Erythroblast (primary cell): ENCODE data around the gene SLC25A51.

ENCODE experiments used
- GATA1 ChIP-seq: IDR thresholded peaks from 2 replicates; pipeline ENCODE4 v1.6.1; 2011; ENCODE audit warnings: low read depth, mild to moderate bottlenecking, control low read depth, low read length, moderate library complexity
- POLR2A ChIP-seq: IDR thresholded peaks from 2 replicates; pipeline ENCODE4 v1.6.1; 2011; ENCODE audit warnings: mild to moderate bottlenecking, low read length

DNA sequence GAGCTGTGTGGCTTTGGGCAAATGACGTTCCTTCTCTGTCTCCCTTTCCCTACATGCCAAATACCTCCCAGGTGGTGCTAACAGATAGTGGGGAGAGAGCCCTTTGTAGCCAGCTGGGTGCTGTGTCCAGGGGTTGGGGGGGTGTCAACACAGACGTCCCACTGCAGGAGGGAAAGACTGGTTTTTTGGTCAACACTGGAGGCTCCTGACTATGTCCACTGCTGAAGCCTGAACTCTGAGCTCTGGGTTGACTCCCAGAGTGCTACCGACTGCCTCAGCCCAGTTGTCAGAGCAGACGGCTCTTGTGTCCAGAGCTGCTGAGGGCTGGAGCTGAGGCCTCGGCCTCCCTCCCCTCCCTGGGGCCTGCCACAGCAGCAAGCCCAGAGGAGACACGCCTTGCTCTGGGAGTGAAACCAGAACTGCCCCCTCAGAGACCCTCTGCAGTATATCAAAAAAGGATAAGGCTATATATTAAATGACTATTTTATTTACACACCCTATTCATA is 14.8 kb upstream of the SLC25A51 start:
- no peak for TF ChIP-seq POLR2A
- TF ChIP-seq GATA1 = no peak
